Small intestine (tissue), 7 donors: Measurements from ENCODE around the gene LSM2. TPM values are rescaled to one million over a fixed set of nuclear protein-coding genes. Genes with fewer than 3 reads are reported as not detected.
"Not testable (repeated sequence)": the region's sequence is repeated elsewhere in the genome, so short reads cannot be mapped to it uniquely, and the experiment has no call there.

Source experiments
- DNase-seq, 2 donors: peaks; one replicate each; pipeline versions ENCODE4 v3.0.0 to v3.0.0-alpha.2; 2013
- FAIRE-seq: peaks from 2 replicates; lab custom pipeline; 2012; peaks lifted over from hg19 to GRCh38; lab: Jason Lieb, UNC
- H3K27ac ChIP-seq, 3 donors: one replicate each; pipeline ENCODE4 v1.5.1; 2013; ENCODE audit warnings: low read length in 2 of 3, mild to moderate bottlenecking in 2 of 3, control low read depth in 1 of 3, inconsistent platforms in 1 of 3, low read depth in 1 of 3, moderate library complexity in 1 of 3
- H3K27me3 ChIP-seq, 3 donors: one replicate each; pipeline ENCODE4 v1.6.1; 2013; ENCODE audit warnings: low read length in 3 of 3, inconsistent platforms in 1 of 3; ENCODE audit not compliant: control insufficient read depth in 3 of 3, insufficient read depth in 3 of 3
- H3K36me3 ChIP-seq, 3 donors: one replicate each; pipeline ENCODE4 v1.6.1; 2013; ENCODE audit warnings: low read length in 3 of 3, inconsistent platforms in 1 of 3, low read depth in 1 of 3, mild to moderate bottlenecking in 1 of 3, moderate library complexity in 1 of 3; ENCODE audit not compliant: control insufficient read depth in 3 of 3, insufficient read depth in 2 of 3
- H3K4me1 ChIP-seq, 3 donors: one replicate each; pipeline ENCODE4 v1.6.1; 2013; ENCODE audit warnings: low read length in 2 of 3, inconsistent platforms in 1 of 3, low read depth in 1 of 3, mild to moderate bottlenecking in 1 of 3, moderate library complexity in 1 of 3; ENCODE audit not compliant: control insufficient read depth in 3 of 3, insufficient read depth in 2 of 3
- H3K4me3 ChIP-seq, 3 donors: one replicate each; pipeline ENCODE4 v1.5.1; 2013; ENCODE audit warnings: low read length in 3 of 3, control low read depth in 1 of 3, inconsistent platforms in 1 of 3, low read depth in 1 of 3, mild to moderate bottlenecking in 1 of 3, moderate library complexity in 1 of 3
- H3K9me3 ChIP-seq, 2 donors: one replicate each; pipeline ENCODE4 v1.6.1; 2013; ENCODE audit warnings: low read depth in 1 of 2, low read length in 1 of 2; ENCODE audit not compliant: control insufficient read depth in 2 of 2, insufficient read depth in 1 of 2
- WGBS, 3 donors: extraction: QIAGEN DNeasy Blood & Tissue Kit; methylation state at CpG; one replicate each; pipeline ENCODE4 v1.1.7; 2013; 5-methylcytosine and 5-hydroxymethylcytosine counted together
- polyA plus RNA-seq, 4 donors: library from polyadenylated mRNA; stranded (reverse) in 3 of 4; unstranded in 1 of 4; fragments of 200-250 nt in 3 of 4; fragments of 120-200 nt in 1 of 4; gene quantifications; one replicate each; pipeline versions ENCODE4 v1.2.1 to v1.2.3, GENCODE V29; 2013
- donor health status: healthy with polysubstance abuse.
- donor health status: control.
- donor health status: control.
- donor health status: Bipolar disorder and iron deficiency.
- donor health status: healthy.

LSM2 gene
- polyA plus RNA-seq, 4 donors = 27.3 to 90.2 (median 39.3) TPM

- WGBS, 3 donors = 87 to 97% (median 93%) methylated on average over 12 of the region's 12 CpGs
These were observed 7.0 kb downstream of the LSM2 start for GRCh38 chr6:31799781-31800180.

GRCh38 chr6:31797588-31797987 lies 9.2 kb downstream of the LSM2 start:
- peak overlapping the region in 1 of 3 donors; percentile 55 for H3K27ac ChIP-seq
- 54 to 81% (median 75%) methylated on average over 5 of the region's 5 CpGs for WGBS, 3 donors
- H3K4me1 ChIP-seq = peaks cover 0 to 5% (median 2%) of the 10 kb centered on the region in 3 donors
- H3K4me3 ChIP-seq = no peak overlapping the region
- H3K9me3 ChIP-seq = no peaks in the 10 kb centered on the region
- peaks cover 0 to 35% (median 5%) of the 10 kb centered on the region in 3 donors for H3K36me3 ChIP-seq
- H3K27me3 ChIP-seq = no peaks in the 10 kb centered on the region
- no peak for FAIRE-seq
- DNase-seq = no peak

More at GRCh38 chr6:31799781-31800180, 7.0 kb downstream of the LSM2 start:
- DNase-seq = no peak
- Histone ChIP-seq H3K4me1 (peaks cover 0 to 5% (median 0%) of the 10 kb centered on the region in 3 donors), H3K36me3 (peaks cover 0 to 41% (median 5%) of the 10 kb centered on the region in 3 donors), H3K4me3 (no peak overlapping the region), H3K27me3 (no peaks in the 10 kb centered on the region), H3K27ac (no peak overlapping the region), H3K9me3 (no peaks in the 10 kb centered on the region)
- FAIRE-seq = no peak

- Histone ChIP-seq H3K27me3 (no peaks in the 10 kb centered on the region), H3K27ac (peak overlapping the region in 1 of 3 donors; percentile 41), H3K4me1 (peaks cover 0 to 5% (median 2%) of the 10 kb centered on the region in 3 donors), H3K9me3 (no peaks in the 10 kb centered on the region), H3K36me3 (peaks cover 4 to 38% (median 5%) of the 10 kb centered on the region in 3 donors), H3K4me3 (no peak overlapping the region)
- no peak for DNase-seq
- WGBS, 3 donors = 94 to 96% (median 95%) methylated on average over 2 of the region's 2 CpGs
- no peak for FAIRE-seq
These were observed 9.8 kb downstream of the LSM2 start for GRCh38 chr6:31796993-31797385.

- no peaks in the 10 kb centered on the region for H3K9me3 ChIP-seq
- peaks cover 0 to 5% (median 2%) of the 10 kb centered on the region in 3 donors for H3K4me1 ChIP-seq
- peaks cover 0 to 42% (median 6%) of the 10 kb centered on the region in 3 donors for H3K36me3 ChIP-seq
- WGBS, 3 donors = 0 to 1% (median 1%) methylated on average over 46 to 75 of the region's 75 CpGs
- FAIRE-seq = no peak
- peak within 1 kb of the TSS; percentile 86 to 99 (median 93) for H3K27ac ChIP-seq
- DNase-seq = peak; percentile 92 to 96
- H3K4me3 ChIP-seq = peak within 1 kb of the TSS; percentile 79 to 98 (median 83)
- H3K27me3 ChIP-seq = no peaks in the 10 kb centered on the region
These were observed 11.0 kb downstream of the LSM2 start, which contains the start of gene VARS1 for GRCh38 chr6:31795616-31796298. Gene VARS1 (minus strand): TSS chr6:31795752. CDS start chr6:31795217, 535 bp downstream.

GRCh38 chr6:31794866-31795615 lies 11.7 kb downstream of the LSM2 start:
- no peak for FAIRE-seq
- DNase-seq = no peak
- peak overlapping the region; percentile 86 to 99 (median 93) for H3K27ac ChIP-seq
- peak overlapping the region; percentile 79 to 98 (median 83) for H3K4me3 ChIP-seq
- H3K27me3 ChIP-seq = no peaks in the 10 kb centered on the region
- peaks cover 0 to 5% (median 2%) of the 10 kb centered on the region in 3 donors for H3K4me1 ChIP-seq
- 0 to 1% (median 1%) methylated on average over 41 to 44 of the region's 44 CpGs for WGBS, 3 donors
- H3K9me3 ChIP-seq = no peaks in the 10 kb centered on the region
- peaks cover 0 to 47% (median 6%) of the 10 kb centered on the region in 3 donors for H3K36me3 ChIP-seq

- FAIRE-seq = no peak
- H3K27me3 ChIP-seq = no peaks in the 10 kb centered on the region
- peak; percentile 32 to 48 for DNase-seq
- peak overlapping the region; percentile 86 to 99 (median 93) for H3K27ac ChIP-seq
- no peaks in the 10 kb centered on the region for H3K9me3 ChIP-seq
- peaks cover 0 to 51% (median 6%) of the 10 kb centered on the region in 3 donors for H3K36me3 ChIP-seq
- peak overlapping the region; percentile 79 to 98 (median 83) for H3K4me3 ChIP-seq
- peaks cover 0 to 5% (median 2%) of the 10 kb centered on the region in 3 donors for H3K4me1 ChIP-seq
- 2 to 13% (median 3%) methylated on average over 7 of the region's 7 CpGs for WGBS, 3 donors
These were observed 12.4 kb downstream of the LSM2 start for GRCh38 chr6:31794294-31794865.

- H3K9me3 ChIP-seq, H3K4me3 ChIP-seq, FAIRE-seq, H3K27me3 ChIP-seq, DNase-seq, H3K4me1 ChIP-seq, H3K27ac ChIP-seq: not testable (repeated sequence)
- WGBS, 3 donors = 93 to 96% (median 95%) methylated on average over 6 of the region's 6 CpGs
- H3K36me3 ChIP-seq = peaks cover 0 to 49% (median 6%) of the 10 kb centered on the region in 3 donors
These were observed 12.9 kb downstream of the LSM2 start for GRCh38 chr6:31793927-31794245.

- FAIRE-seq (no peak), DNase-seq (no peak)
- H3K36me3 ChIP-seq = peaks cover 0 to 48% (median 6%) of the 10 kb centered on the region in 3 donors
These were observed 14.0 kb downstream of the LSM2 start for GRCh38 chr6:31792761-31793171.

More at GRCh38 chr6:31792761-31793171, 14.0 kb downstream of the LSM2 start:
- H3K4me3 ChIP-seq = no peak overlapping the region
- H3K27ac ChIP-seq = no peak overlapping the region
- no peaks in the 10 kb centered on the region for H3K27me3 ChIP-seq
- H3K9me3 ChIP-seq = no peaks in the 10 kb centered on the region
- WGBS, 3 donors = 86 to 94% (median 89%) methylated on average over 8 to 12 of the region's 12 CpGs
- H3K4me1 ChIP-seq = peaks cover 0 to 5% (median 2%) of the 10 kb centered on the region in 3 donors
